IMR-90 (cell line): ENCODE results near the gene COX6A1. TPM values are rescaled to one million over a fixed set of nuclear protein-coding genes. Genes with fewer than 3 reads are reported as not detected.

Experiments
- ATAC-seq: fragments of 200-7000 bp; cut with Tn5 transposase; 2 replicates; pipeline ENCODE4 v1.9.1; 2020; ENCODE audit warnings: low read depth, mild to moderate bottlenecking, moderate library complexity
- BruUV-seq: library from RNA; stranded (reverse); fragments of 400-500 nt; replicated peaks from 2 replicates; lab custom pipeline; 2021; lab: Mats Ljungman, UMichigan
- CTCF ChIA-PET: fragments of 300-600 bp; formaldehyde crosslinking; extraction: SDS; loops from one replicate; lab custom pipeline; 2021; ENCODE audit warnings: antibody characterized with exemption; lab: Yijun Ruan, JAX
- POLR2A ChIA-PET: fragments of 300-600 bp; sonication (Branson Sonifier 250); formaldehyde crosslinking; loops from one replicate; lab custom pipeline; 2022; ENCODE audit warnings: antibody characterized with exemption; ENCODE audit not compliant: unreplicated experiment; lab: Charles Lee
- DNase-seq: peaks from one replicate; pipeline ENCODE4 v3.0.0; 2013
- H2AFZ ChIP-seq: replicated peaks from 2 replicates; pipeline ENCODE3; 2013; ENCODE audit warnings: low read length, mild to moderate bottlenecking; ENCODE audit not compliant: poor library complexity
- H2AK5ac ChIP-seq: 2 replicates; pipeline ENCODE4 v1.6.1; 2013; ENCODE audit warnings: low read depth, low read length, inconsistent platforms
- H2AK9ac ChIP-seq: replicated peaks from 2 replicates; pipeline ENCODE3; 2013; ENCODE audit warnings: mild to moderate bottlenecking, low read depth, low read length, moderate library complexity; ENCODE audit not compliant: poor library complexity
- H2BK120ac ChIP-seq: 2 replicates; pipeline ENCODE4 v1.6.1; 2013; ENCODE audit warnings: low read depth, low read length, inconsistent platforms
- H2BK15ac ChIP-seq: 3 replicates; pipeline ENCODE4 v1.6.1; 2013; ENCODE audit warnings: low read depth, low read length, inconsistent platforms
- H2BK20ac ChIP-seq: 2 replicates; pipeline ENCODE4 v1.6.1; 2013; ENCODE audit warnings: low read depth, mild to moderate bottlenecking, inconsistent platforms, low read length, moderate library complexity
- H2BK5ac ChIP-seq: 2 replicates; pipeline ENCODE4 v1.6.1; 2013; ENCODE audit warnings: mild to moderate bottlenecking, low read depth, low read length, inconsistent platforms; ENCODE audit not compliant: poor library complexity, severe bottlenecking
- H3K14ac ChIP-seq: replicated peaks from 2 replicates; pipeline ENCODE4 v1.6.1; 2013; ENCODE audit warnings: low read depth, low read length, inconsistent platforms
- H3K18ac ChIP-seq: 2 replicates; pipeline ENCODE4 v1.6.1; 2013; ENCODE audit warnings: low read depth, low read length, control low read depth
- H3K23ac ChIP-seq: 2 replicates; pipeline ENCODE4 v1.6.1; 2013; ENCODE audit warnings: low read depth, low read length, inconsistent platforms
- H3K27ac ChIP-seq: 2 replicates; pipeline ENCODE4 v1.5.1; 2013; ENCODE audit warnings: mild to moderate bottlenecking, control low read depth, low read length; ENCODE audit not compliant: insufficient read depth
- H3K27me3 ChIP-seq: 2 replicates; pipeline ENCODE4 v1.6.1; 2013; ENCODE audit warnings: low read length; ENCODE audit not compliant: control insufficient read depth, insufficient read depth
- H3K36me3 ChIP-seq: 2 replicates; pipeline ENCODE4 v1.6.1; 2013; ENCODE audit warnings: low read length, mixed read lengths; ENCODE audit not compliant: control insufficient read depth, insufficient read depth
- H3K4ac ChIP-seq: 2 replicates; pipeline ENCODE4 v1.6.1; 2013; ENCODE audit warnings: low read depth, low read length, inconsistent platforms
- H3K4me1 ChIP-seq: 2 replicates; pipeline ENCODE4 v1.6.1; 2013; ENCODE audit warnings: low read length, mixed read lengths; ENCODE audit not compliant: control insufficient read depth, insufficient read depth
- H3K4me2 ChIP-seq: 2 replicates; pipeline ENCODE4 v1.6.1; 2013; ENCODE audit warnings: low read depth, mild to moderate bottlenecking, control low read depth, low read length, moderate library complexity
- H3K4me3 ChIP-seq: 2 replicates; pipeline ENCODE4 v1.5.1; 2013; ENCODE audit warnings: low read depth, mild to moderate bottlenecking, control low read depth, low read length, moderate library complexity; ENCODE audit not compliant: insufficient read depth
- H3K56ac ChIP-seq: 2 replicates; pipeline ENCODE4 v1.6.1; 2013; ENCODE audit warnings: low read length, inconsistent platforms; ENCODE audit not compliant: insufficient read depth; ENCODE audit errors: extremely low read depth
- H3K79me1 ChIP-seq, 2 experiments: 2 replicates each; pipeline ENCODE4 v1.6.1; 2013; ENCODE audit warnings: low read length in 2 of 2, inconsistent platforms in 1 of 2, low read depth in 1 of 2
- H3K9ac ChIP-seq: 2 replicates; pipeline ENCODE4 v1.6.1; 2013; ENCODE audit warnings: low read depth, low read length, control low read depth
- H3K9me1 ChIP-seq: 2 replicates; pipeline ENCODE4 v1.6.1; 2013; ENCODE audit warnings: low read length, inconsistent platforms; ENCODE audit not compliant: insufficient read depth
- H3K9me3 ChIP-seq: 2 replicates; pipeline ENCODE4 v1.6.1; 2013; ENCODE audit warnings: low read length; ENCODE audit not compliant: control insufficient read depth, insufficient read depth
- H4K20me1 ChIP-seq: 2 replicates; pipeline ENCODE4 v1.6.1; 2013; ENCODE audit warnings: low read length, inconsistent platforms; ENCODE audit not compliant: insufficient read depth
- H4K5ac ChIP-seq: 2 replicates; pipeline ENCODE4 v1.6.1; 2013; ENCODE audit warnings: mild to moderate bottlenecking, low read depth, low read length, control low read depth
- H4K8ac ChIP-seq, 2 experiments: 2 replicates each; pipeline ENCODE4 v1.6.1; 2013; ENCODE audit warnings: low read depth in 2 of 2, low read length in 2 of 2, control low read depth in 1 of 2, inconsistent platforms in 1 of 2
- H4K91ac ChIP-seq: 2 replicates; pipeline ENCODE4 v1.6.1; 2013; ENCODE audit warnings: low read depth, low read length, inconsistent platforms; ENCODE audit not compliant: insufficient read depth
- BHLHE40 ChIP-seq: fragments of 150-350 bp; IDR thresholded peaks from 2 replicates; pipeline ENCODE4 v1.6.1; 2016; ENCODE audit warnings: mild to moderate bottlenecking, low read depth, low read length
- CEBPB ChIP-seq: IDR thresholded peaks from 2 replicates; pipeline ENCODE4 v1.6.1; 2012; ENCODE audit warnings: low read depth, low read length, improper control_type of control experiment
- CHD1 ChIP-seq: IDR thresholded peaks from 2 replicates; pipeline ENCODE4 v1.6.1; 2012; ENCODE audit warnings: low read depth, low read length, improper control_type of control experiment
- MAFK ChIP-seq: IDR thresholded peaks from 2 replicates; pipeline ENCODE4 v1.6.1; 2012; ENCODE audit warnings: low read depth, low read length, improper control_type of control experiment
- MAZ ChIP-seq: IDR thresholded peaks from 2 replicates; pipeline ENCODE4 v1.6.1; 2012; ENCODE audit warnings: low read depth, mild to moderate bottlenecking, low read length, improper control_type of control experiment, moderate library complexity, borderline replicate concordance
- NFE2L2 ChIP-seq: fragments of 150-350 bp; IDR thresholded peaks from 2 replicates; pipeline ENCODE4 v1.6.1; 2016; ENCODE audit warnings: low read depth, mild to moderate bottlenecking, low read length
- RAD21 ChIP-seq: IDR thresholded peaks from 2 replicates; pipeline ENCODE4 v1.6.1; 2012; ENCODE audit warnings: low read length, improper control_type of control experiment
- RCOR1 ChIP-seq: IDR thresholded peaks from 2 replicates; pipeline ENCODE4 v1.6.1; 2012; ENCODE audit warnings: mild to moderate bottlenecking, low read length, improper control_type of control experiment; ENCODE audit not compliant: insufficient replicate concordance
- RFX5 ChIP-seq: IDR thresholded peaks from 2 replicates; pipeline ENCODE4 v1.8.0; 2012; ENCODE audit warnings: low read depth, mild to moderate bottlenecking, low read length, moderate library complexity
- SMC3 ChIP-seq: fragments of 150-350 bp; IDR thresholded peaks from 2 replicates; pipeline ENCODE4 v1.6.1; 2016; ENCODE audit warnings: low read depth, mild to moderate bottlenecking, antibody characterized with exemption, low read length, moderate library complexity
- USF2 ChIP-seq: fragments of 150-350 bp; IDR thresholded peaks from 2 replicates; pipeline ENCODE4 v1.6.1; 2017; ENCODE audit warnings: mild to moderate bottlenecking, antibody characterized with exemption, low read length, low read depth
- whole genome bisulfite sequencing, 2 experiments: methylation state at CpG; one replicate each; pipeline versions ENCODE4 v1.1.5 to v1.1.7; 2013; ENCODE audit warnings: missing lambda C conversion rate in 2 of 2; ENCODE audit not compliant: insufficient read length in 1 of 2; ENCODE audit errors: extremely low coverage in 2 of 2; 5-methylcytosine and 5-hydroxymethylcytosine counted together
- dilution Hi-C: fragments of 300-500 bp; cut with HindIII; formaldehyde crosslinking; loops from one replicate; pipeline ENCODE4 v1.14.3; 2018; ENCODE audit warnings: low sequenced_read_pairs; ENCODE audit not compliant: unreplicated experiment
- in situ Hi-C: fragments of 300-500 bp; cut with MboI; formaldehyde crosslinking; loops from 3 replicates; pipeline ENCODE4 v1.14.3; 2019; ENCODE audit warnings: low sequenced_read_pairs, inconsistent platforms, mixed read lengths
- intact Hi-C: fragments of 100-400 bp; cut with micrococcal nuclease; formaldehyde crosslinking; loops from 2 replicates; pipeline ENCODE4 v1.10.0; 2022
- polyA plus RNA-seq, 3 experiments: library from polyadenylated mRNA; depleted of rRNA; stranded (reverse); fragments of >200 nt; gene quantifications; 2 replicates each; pipeline ENCODE4 v1.2.3, GENCODE V29; 2012; ENCODE audit warnings: low replicate concordance in 1 of 3
- total RNA-seq: library from RNA; depleted of rRNA; stranded (reverse); fragments of >200 nt; gene quantifications from 2 replicates; pipeline ENCODE4 v1.2.3, GENCODE V29; 2012
- TF ChIP-seq, protein P1 (sequence below): conservative IDR thresholded peaks from 2 replicates; pipeline ENCODE4 v1.5.1; 2012; ENCODE audit warnings: mild to moderate bottlenecking, low read depth, low read length, improper control_type of control experiment

The COX6A1 gene
- total and polyA plus RNA-seq, 2 of the 4 experiments (the other 2 are of a cell fraction) = 396 to 541 TPM

DNA sequence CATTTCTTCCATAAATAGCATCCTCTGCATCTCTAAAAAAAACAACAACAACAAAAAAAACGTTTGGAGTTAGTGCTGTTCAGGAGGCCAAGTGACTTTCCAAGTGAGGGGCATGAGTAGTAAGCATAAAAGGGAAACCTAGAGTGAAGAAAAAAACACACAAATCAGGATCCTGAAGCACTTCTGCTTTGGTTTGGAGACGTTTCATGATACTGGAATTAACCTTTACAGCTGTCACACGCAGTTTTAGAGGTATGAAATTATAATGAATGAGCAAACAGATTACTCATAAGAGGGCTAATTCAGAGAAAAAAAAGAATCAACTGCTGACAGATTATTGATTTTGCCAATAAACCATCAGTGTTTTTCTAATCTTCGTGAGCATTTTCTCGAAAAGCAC, 27.8 kb downstream of the COX6A1 start:
- Histone ChIP-seq H4K20me1 (peaks cover 52% of the 10 kb centered on the region), H3K27ac (no peak overlapping the region), H4K91ac (no peak overlapping the region), H3K23ac (no peak overlapping the region), H3K9me1 (no peaks in the 10 kb centered on the region), H3K9me3 (no peaks in the 10 kb centered on the region), H3K79me1 (peaks cover 37 to 68% of the 10 kb centered on the region in 2 experiments), H3K9ac (no peak overlapping the region), H3K4ac (no peak overlapping the region), H2AK5ac (no peak overlapping the region), H3K4me1 (peaks cover 4% of the 10 kb centered on the region; the same call in 1 of the 2 replicates), H3K4me2 (no peak overlapping the region), H2BK120ac (no peak overlapping the region), H4K8ac (no peak overlapping the region), H2AK9ac (no peak overlapping the region), H2BK15ac (no peak overlapping the region), H3K36me3 (peaks cover 43% of the 10 kb centered on the region), H3K18ac (no peak overlapping the region), H3K56ac (no peak overlapping the region), H2BK5ac (no peak overlapping the region), H3K27me3 (no peaks in the 10 kb centered on the region), H2BK20ac (no peak overlapping the region), H3K14ac (no peak overlapping the region), H2AFZ (no peak overlapping the region), H3K4me3 (no peak overlapping the region), H4K5ac (no peak overlapping the region)
- no peak for ATAC-seq
- BruUV-seq = no TSS peak
- intact Hi-C loops = no loop called here
- no peak for DNase-seq
- TF ChIP-seq RCOR1 = no peak
- no peak for TF ChIP-seq RAD21
- no peak for TF ChIP-seq MAFK
- TF ChIP-seq BHLHE40 = no peak
- no peak for TF ChIP-seq NFE2L2
- no peak for TF ChIP-seq CEBPB
- no peak for TF ChIP-seq MAZ
- TF ChIP-seq, protein P1, sequence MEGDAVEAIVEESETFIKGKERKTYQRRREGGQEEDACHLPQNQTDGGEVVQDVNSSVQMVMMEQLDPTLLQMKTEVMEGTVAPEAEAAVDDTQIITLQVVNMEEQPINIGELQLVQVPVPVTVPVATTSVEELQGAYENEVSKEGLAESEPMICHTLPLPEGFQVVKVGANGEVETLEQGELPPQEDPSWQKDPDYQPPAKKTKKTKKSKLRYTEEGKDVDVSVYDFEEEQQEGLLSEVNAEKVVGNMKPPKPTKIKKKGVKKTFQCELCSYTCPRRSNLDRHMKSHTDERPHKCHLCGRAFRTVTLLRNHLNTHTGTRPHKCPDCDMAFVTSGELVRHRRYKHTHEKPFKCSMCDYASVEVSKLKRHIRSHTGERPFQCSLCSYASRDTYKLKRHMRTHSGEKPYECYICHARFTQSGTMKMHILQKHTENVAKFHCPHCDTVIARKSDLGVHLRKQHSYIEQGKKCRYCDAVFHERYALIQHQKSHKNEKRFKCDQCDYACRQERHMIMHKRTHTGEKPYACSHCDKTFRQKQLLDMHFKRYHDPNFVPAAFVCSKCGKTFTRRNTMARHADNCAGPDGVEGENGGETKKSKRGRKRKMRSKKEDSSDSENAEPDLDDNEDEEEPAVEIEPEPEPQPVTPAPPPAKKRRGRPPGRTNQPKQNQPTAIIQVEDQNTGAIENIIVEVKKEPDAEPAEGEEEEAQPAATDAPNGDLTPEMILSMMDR = no peak
- no peak for TF ChIP-seq SMC3
- no peak for TF ChIP-seq RFX5
- TF ChIP-seq CHD1 = no peak
- TF ChIP-seq USF2 = no peak
- dilution Hi-C loops = no loop called here
- WGBS, 2 experiments = no CpG with 5 or more reads among the region's 5 CpGs
- in situ Hi-C loops = no loop called here
- ChIA-PET POLR2A (no interaction called here), CTCF (interaction anchor here (0.6 to 0.7 kb wide), 2 partner anchors 18 to 149 kb away, joined by 3 to 4 read pairs; no protein-coding TSS in a partner anchor)
